Endothelial cell of umbilical vein (primary cell): ENCODE measurements around the gene ZMIZ1. TPM values are rescaled to one million over a fixed set of nuclear protein-coding genes. Genes with fewer than 3 reads are reported as not detected.

Source experiments
- BruUV-seq: library from RNA; stranded (reverse); fragments of 400-500 nt; replicated peaks from 2 replicates; lab custom pipeline; 2021; lab: Mats Ljungman, UMichigan
- CTCF ChIA-PET: fragments of 300-600, 350-600 bp; sonication (Branson Sonifier 250); formaldehyde crosslinking; loops from one replicate; lab custom pipeline; 2021; ENCODE audit warnings: antibody characterized with exemption, inconsistent platforms; lab: Charles Lee
- POLR2A ChIA-PET: fragments of 300-600, 350-600 bp; sonication (Branson Sonifier 250); formaldehyde crosslinking; loops from one replicate; lab custom pipeline; 2021; ENCODE audit warnings: antibody characterized with exemption, inconsistent platforms; lab: Charles Lee
- DNase-seq: peaks from one replicate; pipeline ENCODE4 v3.0.0-alpha.2; 2011; ENCODE audit warnings: low read depth, low spot score
- FAIRE-seq: peaks from 2 replicates; lab custom pipeline; 2011; peaks lifted over from hg19 to GRCh38; lab: Jason Lieb, UNC
- H2AFZ ChIP-seq: 2 replicates; pipeline ENCODE4 v1.6.0; 2012; ENCODE audit warnings: low read depth, low read length, control low read depth, inconsistent platforms
- H3K27ac ChIP-seq: 2 replicates; pipeline ENCODE4 v1.5.1; 2011; ENCODE audit warnings: low read depth, mild to moderate bottlenecking, control low read depth, low read length, moderate library complexity; ENCODE audit not compliant: insufficient read depth
- H3K27me3 ChIP-seq, 2 experiments: 2 replicates each; pipeline versions ENCODE4 v1.6.0 to v1.6.1; 2011; ENCODE audit warnings: low read length in 2 of 2, mixed read lengths in 1 of 2; ENCODE audit not compliant: control insufficient read depth in 2 of 2, insufficient read depth in 2 of 2
- H3K36me3 ChIP-seq, 2 experiments: 2 replicates in 1 of 2; 3 replicates in 1 of 2; pipeline ENCODE4 v1.5.1; 2011; ENCODE audit warnings: low read length in 2 of 2, mild to moderate bottlenecking in 1 of 2, moderate library complexity in 1 of 2; ENCODE audit not compliant: control insufficient read depth in 2 of 2, insufficient read depth in 2 of 2; ENCODE audit errors: extremely low read depth in 1 of 2
- H3K4me1 ChIP-seq: 3 replicates; pipeline ENCODE4 v1.5.1; 2011; ENCODE audit warnings: mild to moderate bottlenecking, low read length; ENCODE audit not compliant: control insufficient read depth, insufficient read depth; ENCODE audit errors: extremely low read depth
- H3K4me2 ChIP-seq: 2 replicates; pipeline ENCODE4 v1.6.1; 2011; ENCODE audit warnings: low read length, control low read depth, mixed read lengths; ENCODE audit not compliant: insufficient read depth
- H3K4me3 ChIP-seq, 3 experiments: fragments of 200-600 bp in 1 of 3; sonication (generic), shearing (Covaris generic) in 1 of 3; replicated peaks in 1 of 3; 2 replicates each; pipeline ENCODE4 v1.5.1; 2011 to 2016; ENCODE audit warnings: control low read depth in 3 of 3, low read length in 3 of 3, mild to moderate bottlenecking in 2 of 3, inconsistent platforms in 1 of 3, low read depth in 1 of 3, moderate library complexity in 1 of 3; ENCODE audit not compliant: insufficient read depth in 1 of 3
- H3K79me2 ChIP-seq: 2 replicates; pipeline ENCODE4 v1.6.0; 2012; ENCODE audit warnings: low read length, inconsistent platforms; ENCODE audit not compliant: control insufficient read depth, insufficient read depth
- H3K9ac ChIP-seq: replicated peaks from 2 replicates; pipeline ENCODE3; 2011; ENCODE audit warnings: low read length, control low read depth; ENCODE audit not compliant: insufficient read depth; ENCODE audit errors: extremely low read depth
- H3K9me1 ChIP-seq: replicated peaks from 3 replicates; pipeline ENCODE4 v1.6.0; 2011; ENCODE audit warnings: mild to moderate bottlenecking, low read length; ENCODE audit not compliant: control insufficient read depth, insufficient read depth; ENCODE audit errors: extremely low read depth
- H3K9me3 ChIP-seq: replicated peaks from 2 replicates; pipeline ENCODE4 v1.5.1; 2012; ENCODE audit warnings: low read length, inconsistent platforms; ENCODE audit not compliant: control insufficient read depth, insufficient read depth
- H4K20me1 ChIP-seq: replicated peaks from 2 replicates; pipeline ENCODE3; 2011; ENCODE audit warnings: mild to moderate bottlenecking, low read length; ENCODE audit not compliant: control insufficient read depth, insufficient read depth; ENCODE audit errors: extremely low read depth
- CTCF ChIP-seq, 2 donors: IDR thresholded peaks; 1 replicate in 1 of 2; 2 replicates in 1 of 2; pipeline ENCODE4 v1.5.1; 2011; ENCODE audit warnings: low read length in 2 of 2, mild to moderate bottlenecking in 2 of 2, moderate library complexity in 2 of 2, control low read depth in 1 of 2, inconsistent platforms in 1 of 2, low read depth in 1 of 2; ENCODE audit not compliant: insufficient read depth in 1 of 2; ENCODE audit errors: extremely low read depth in 1 of 2
- EZH2 ChIP-seq: IDR thresholded peaks from 2 replicates; pipeline ENCODE4 v1.6.1; 2012; ENCODE audit warnings: borderline replicate concordance, low read depth, mild to moderate bottlenecking, moderate library complexity, low read length, inconsistent platforms; ENCODE audit not compliant: severe bottlenecking
- FOS ChIP-seq: IDR thresholded peaks from 2 replicates; pipeline ENCODE4 v1.6.1; 2011; ENCODE audit warnings: mild to moderate bottlenecking, low read length, moderate library complexity, borderline replicate concordance; ENCODE audit not compliant: insufficient read depth
- GATA2 ChIP-seq: IDR thresholded peaks from 2 replicates; pipeline ENCODE4 v1.7.0; 2011; ENCODE audit warnings: low read depth, mild to moderate bottlenecking, moderate library complexity, mixed read lengths, low read length; ENCODE audit not compliant: insufficient read length, insufficient read depth
- JUN ChIP-seq: IDR thresholded peaks from 2 replicates; pipeline ENCODE4 v1.6.1; 2011; ENCODE audit warnings: borderline replicate concordance, low read depth; ENCODE audit not compliant: insufficient read length, insufficient read depth
- MAX ChIP-seq: IDR thresholded peaks from 2 replicates; pipeline ENCODE4 v1.6.1; 2011; ENCODE audit not compliant: insufficient read depth, insufficient read length
- MYC ChIP-seq: IDR thresholded peaks from one replicate; pipeline ENCODE4 v1.6.1; 2011; ENCODE audit warnings: mild to moderate bottlenecking, low read depth, low read length
- POLR2A ChIP-seq: IDR thresholded peaks from 2 replicates; pipeline ENCODE4 v1.6.1; 2012; ENCODE audit warnings: low read depth, mild to moderate bottlenecking, control low read depth, low read length
- POLR2AphosphoS5 ChIP-seq: IDR thresholded peaks from 2 replicates; pipeline ENCODE4 v1.6.1; 2012; ENCODE audit warnings: low read depth, mild to moderate bottlenecking, control low read depth, low read length, moderate library complexity; ENCODE audit not compliant: insufficient read depth
- dilution Hi-C: fragments of 300-500 bp; cut with MboI; formaldehyde crosslinking; loops from one replicate; pipeline ENCODE4 v1.15.0; 2019; ENCODE audit warnings: low sequenced_read_pairs; ENCODE audit not compliant: extremely low pct_ligation_motif_present
- intact Hi-C: fragments of 100-400 bp; cut with micrococcal nuclease; formaldehyde crosslinking; loops from one replicate; pipeline ENCODE4 v1.10.0; 2022
- polyA plus RNA-seq, 4 experiments: library from polyadenylated mRNA; depleted of rRNA in 3 of 4; stranded (reverse) in 3 of 4; unstranded in 1 of 4; fragments of >200 nt; gene quantifications; 2 replicates each; pipeline versions ENCODE4 v1.2.1 to v1.2.3, GENCODE V29; 2011 to 2012; ENCODE audit warnings: missing spikeins in 1 of 4
- total RNA-seq: library from RNA; stranded (reverse); gene quantifications from 2 replicates; pipeline ENCODE4 v1.2.3, GENCODE V29; 2021

ZMIZ1 gene
- total and polyA plus RNA-seq, 2 donors (not counting 3 experiments of a cell fraction or from before 2014, with no cell fraction given): 12.5 to 46.7 TPM

GRCh38 chr10:79113827-79114226 is 45.1 kb downstream of the ZMIZ1 start:
- H3K27me3 ChIP-seq: no peaks in the 10 kb centered on the region
- no peak overlapping the region for H3K9ac ChIP-seq
- no peaks in the 10 kb centered on the region for H4K20me1 ChIP-seq
- no peaks in the 10 kb centered on the region for H3K9me1 ChIP-seq
- H3K4me1 ChIP-seq: peaks cover 11% of the 10 kb centered on the region
- POLR2A ChIA-PET: no interaction called here
- CTCF ChIA-PET: interaction anchor here (0.6 to 2.7 kb wide), 5 partner anchors 9 to 89 kb away, joined by 3 to 10 read pairs (median 4); no protein-coding TSS in a partner anchor
- H3K27ac ChIP-seq: no peak overlapping the region
- peaks cover 77% of the 10 kb centered on the region for H3K79me2 ChIP-seq
- intact Hi-C loops (no loop called here), dilution Hi-C loops (no loop called here)
- TF ChIP-seq EZH2 (no peak), GATA2 (no peak), MAX (no peak), FOS (no peak), MYC (no peak), JUN (no peak), CTCF (IDR thresholded peaks at IDR 0.05; ENCODE audit: extremely low read depth in 1 of 2, insufficient read depth in 1 of 2, low read depth in 1 of 2, low read length in 2 of 2) (no peak), POLR2AphosphoS5 (no peak), POLR2A (no peak)
- no peak for DNase-seq
- no peak overlapping the region for H2AFZ ChIP-seq
- H3K36me3 ChIP-seq: peaks cover 0 to 4% of the 10 kb centered on the region in 2 experiments
- no TSS peak for BruUV-seq
- H3K9me3 ChIP-seq: no peaks in the 10 kb centered on the region
- H3K4me3 ChIP-seq: no peak overlapping the region
- H3K4me2 ChIP-seq: no peak overlapping the region
- FAIRE-seq: no peak
